Measurements from ENCODE around the gene CSNK1A1.
"Not testable (repeated sequence)": the region's sequence is repeated elsewhere in the genome, so short reads cannot be mapped to it uniquely, and the experiment has no call there.

CSNK1A1 gene

DNA sequence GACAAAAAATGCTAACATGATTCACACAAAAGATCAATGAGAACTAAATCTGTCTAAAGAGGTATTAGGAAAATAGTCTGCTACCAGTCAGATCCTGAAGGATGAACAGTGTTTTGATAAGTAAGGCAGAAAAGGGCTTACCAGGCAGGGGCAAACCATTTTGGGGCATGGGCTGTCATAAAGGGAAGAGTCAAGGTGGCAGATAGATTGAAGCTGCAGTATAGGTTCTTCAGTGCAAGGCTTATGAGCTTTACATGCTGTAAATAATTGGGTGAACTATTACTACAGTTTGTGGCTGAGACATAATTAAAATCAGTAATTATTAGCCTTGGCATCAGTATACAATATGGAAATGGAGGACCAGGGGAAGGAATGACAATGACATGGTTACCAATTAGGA, 21.8 kb downstream of the CSNK1A1 start:
- DNase-seq (ENCODE audit: low read depth), result no peak

DNA sequence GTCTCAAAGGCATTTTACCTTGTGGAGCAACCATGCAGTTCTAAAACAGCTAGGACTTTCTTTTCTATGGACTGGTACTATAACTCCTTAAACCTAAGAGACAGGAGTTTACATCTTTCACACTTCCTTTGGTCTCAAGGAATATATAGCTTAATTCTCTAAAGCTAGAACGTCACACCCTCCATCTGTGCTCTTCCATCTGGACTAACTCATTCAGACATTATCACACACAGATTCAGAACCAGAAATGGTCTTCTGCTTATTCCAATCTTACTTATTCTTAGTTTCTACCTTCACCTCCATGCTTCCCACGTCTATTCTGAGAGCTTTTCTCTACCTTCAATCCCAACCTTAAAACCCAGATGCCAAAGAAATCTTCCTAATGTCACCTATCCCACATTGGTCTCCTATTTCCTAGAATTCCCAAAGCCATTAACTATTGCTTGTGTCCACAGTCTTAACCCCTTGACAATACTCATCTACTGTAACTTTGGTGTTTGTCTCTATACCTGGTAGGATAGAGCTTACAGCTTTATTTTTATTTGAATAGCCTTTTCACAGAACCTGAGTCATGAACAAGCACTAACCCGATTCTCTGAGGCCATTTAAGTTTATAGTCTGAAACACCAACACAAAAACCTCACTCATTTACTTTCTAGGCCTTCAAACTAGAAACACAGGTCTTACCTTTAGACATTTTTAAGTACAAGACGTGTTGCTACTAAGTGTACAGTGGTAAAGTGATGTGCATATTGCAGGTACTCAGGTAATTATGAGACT, 22.8 kb downstream of the CSNK1A1 start:
- DNase-seq (ENCODE audit: low read depth), result no peak

DNA sequence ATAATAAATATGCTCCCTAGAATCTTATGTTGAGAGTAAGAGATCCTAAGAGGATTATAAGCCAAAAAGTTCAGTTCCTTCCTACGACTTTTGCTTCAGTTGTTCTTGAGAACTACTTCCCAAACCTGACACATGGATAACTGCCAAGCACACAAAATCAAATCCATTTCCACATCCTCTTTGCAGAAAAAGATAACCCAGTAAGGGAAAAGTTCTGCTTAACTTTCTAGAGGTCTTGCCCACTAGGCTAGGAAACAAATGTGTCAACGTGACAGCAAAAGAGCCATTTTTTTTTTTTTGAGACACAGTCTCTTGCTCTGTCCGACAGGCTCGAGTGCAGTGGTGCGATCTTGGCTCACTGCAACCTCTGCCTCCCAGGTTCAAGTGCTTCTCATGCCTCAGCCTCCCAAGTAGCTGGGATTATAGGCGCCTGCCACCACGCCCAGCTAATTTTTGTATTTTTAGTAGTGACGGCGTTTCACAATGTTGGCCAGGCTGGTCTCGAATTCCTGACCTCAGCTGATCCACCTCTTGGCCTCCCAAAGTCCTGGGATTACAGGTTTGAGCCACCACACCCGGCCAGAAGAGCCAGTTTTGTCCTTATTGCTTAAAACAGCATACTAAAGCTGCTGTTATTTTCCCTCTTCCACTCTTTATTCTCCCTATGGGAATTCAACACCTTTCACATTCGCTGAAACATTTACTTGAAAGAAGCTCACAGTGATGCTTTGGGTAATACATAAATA, 24.2 kb downstream of the CSNK1A1 start:
- no peak for DNase-seq (ENCODE audit: low read depth)

DNA sequence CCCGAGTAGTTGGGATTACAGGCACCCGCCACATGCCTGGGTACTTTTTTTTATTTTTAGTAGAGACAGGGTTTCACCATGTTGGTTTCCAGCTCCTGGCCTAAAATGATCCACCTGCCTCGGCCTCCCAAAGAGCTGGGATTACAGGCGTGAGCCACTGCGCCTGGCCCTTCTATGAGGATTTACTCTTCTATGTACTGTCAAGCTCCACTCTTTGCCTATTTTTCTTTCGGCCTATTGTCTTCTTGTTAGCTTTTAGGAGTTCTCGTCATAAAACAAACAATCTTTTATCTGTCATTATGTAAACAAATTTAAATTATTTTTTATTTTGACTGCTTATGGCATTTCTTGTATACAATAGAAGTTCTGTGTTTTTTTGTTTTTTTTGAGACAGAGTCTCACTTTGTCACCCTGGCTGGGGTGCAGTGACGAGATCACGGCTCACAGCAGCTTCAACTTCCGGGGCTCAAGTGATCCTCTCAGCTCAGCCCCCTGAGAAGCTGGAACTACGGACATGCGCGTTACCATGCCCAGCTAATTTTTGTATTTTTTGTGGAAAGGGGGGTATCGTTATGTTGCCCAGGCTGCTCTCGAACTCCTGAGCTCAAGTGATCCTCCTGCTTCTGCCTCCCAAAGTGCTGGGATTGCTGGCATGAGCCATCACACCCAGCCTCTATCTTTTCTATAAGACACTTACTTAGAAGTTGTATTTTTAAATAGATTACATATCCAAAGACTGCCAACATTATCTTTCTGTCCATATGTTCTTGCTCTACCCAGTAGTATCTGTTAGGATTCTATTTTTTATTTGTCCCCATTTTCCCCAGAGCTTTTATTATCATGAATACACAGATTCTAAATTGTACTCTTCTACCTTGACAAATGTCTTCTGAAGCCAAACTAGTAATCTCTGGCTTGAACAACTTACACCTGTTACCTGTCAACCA, 29.2 kb downstream of the CSNK1A1 start:
- DNase-seq (ENCODE audit: low read depth), result no peak

DNA sequence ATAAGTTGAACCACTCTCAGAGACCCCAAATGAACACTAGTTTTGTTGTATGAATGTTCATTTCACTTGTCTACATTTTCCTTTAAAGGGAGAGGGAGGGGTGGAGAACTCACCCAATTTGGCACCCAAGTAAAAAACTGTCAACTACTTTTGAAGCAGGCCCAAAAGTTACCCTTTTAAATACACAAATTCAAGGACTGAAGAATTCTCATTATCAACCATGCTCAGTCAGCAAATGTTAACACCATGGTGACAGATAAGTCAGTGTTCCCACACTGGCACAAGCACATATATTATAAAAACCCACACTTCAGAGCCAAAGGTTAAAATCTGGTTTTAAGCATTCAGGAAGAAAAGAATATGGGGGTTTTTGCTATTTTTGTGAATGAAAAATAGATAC, 31.6 kb downstream of the CSNK1A1 start:
- DNase-seq (ENCODE audit: low read depth), result no peak

DNA sequence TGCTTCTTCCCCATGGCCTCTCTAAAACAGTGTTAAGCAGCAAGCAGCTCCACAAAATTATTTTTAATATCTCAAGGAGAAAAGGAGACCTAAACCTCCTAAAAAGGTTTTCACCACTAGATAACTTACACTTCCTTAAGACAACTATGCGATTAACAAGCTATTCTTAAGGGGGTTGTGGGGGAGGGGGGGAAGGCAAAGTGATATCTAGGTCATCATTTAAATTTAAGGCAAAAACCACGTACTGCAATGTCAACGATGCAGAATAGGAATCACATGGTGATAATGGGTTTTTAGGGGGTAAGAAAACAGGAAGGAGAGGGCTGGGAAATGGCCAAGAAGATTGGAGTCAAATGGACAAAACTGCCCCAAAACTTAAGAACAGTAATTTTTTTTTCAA, 32.6 kb downstream of the CSNK1A1 start:
- no peak for DNase-seq (ENCODE audit: low read depth)

DNA sequence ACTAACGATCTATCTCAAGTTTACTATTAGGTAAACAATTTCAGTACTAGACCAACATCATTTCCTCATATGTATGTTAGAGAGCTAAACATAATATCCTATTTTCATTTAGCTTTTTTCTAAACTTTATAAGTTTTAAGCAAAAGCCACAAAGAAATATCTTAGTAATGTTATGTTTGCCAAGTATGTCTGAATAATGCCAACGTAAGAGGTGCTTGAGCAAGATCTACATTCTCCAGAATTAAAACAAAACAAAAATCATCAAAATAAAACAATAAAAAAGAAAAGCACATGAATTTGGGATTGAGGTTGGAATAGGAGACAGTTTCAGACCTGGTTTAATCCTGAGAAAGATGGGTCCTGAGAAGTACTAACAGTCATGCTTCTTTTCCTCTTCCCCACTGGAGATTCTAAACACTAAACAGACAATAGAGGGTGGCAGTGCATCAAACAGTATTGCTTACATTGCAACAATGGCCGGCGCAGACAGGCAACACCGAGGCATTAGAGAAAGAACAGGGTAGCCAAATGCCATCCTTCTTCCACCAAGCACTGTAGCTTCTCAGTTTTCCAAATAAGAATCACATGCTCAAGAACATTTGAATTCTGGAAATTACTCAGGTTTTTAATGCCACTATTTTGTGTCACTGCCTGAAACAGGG, 33.6 kb downstream of the CSNK1A1 start:
- no peak for DNase-seq (ENCODE audit: low read depth)

DNA sequence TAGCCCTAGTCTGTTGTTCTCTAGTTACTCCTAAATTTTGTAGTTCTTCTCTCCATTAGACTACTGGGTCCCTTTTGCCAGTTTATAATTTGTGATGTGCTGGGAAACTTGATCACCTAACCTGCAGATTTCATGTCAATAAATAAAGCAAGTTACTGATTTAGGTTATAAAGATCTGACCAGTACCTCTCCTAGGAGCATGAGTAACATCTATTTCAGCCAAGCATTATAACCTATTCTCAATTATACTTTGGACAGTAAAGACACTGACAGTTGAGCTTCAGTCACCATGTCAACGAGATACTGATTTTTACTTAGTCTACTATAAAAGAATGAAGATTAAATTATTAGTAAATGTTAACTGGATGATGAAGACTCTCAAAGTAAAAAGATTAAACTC, 36.7 kb downstream of the CSNK1A1 start:
- DNase-seq (ENCODE audit: low read depth), result no peak

DNA sequence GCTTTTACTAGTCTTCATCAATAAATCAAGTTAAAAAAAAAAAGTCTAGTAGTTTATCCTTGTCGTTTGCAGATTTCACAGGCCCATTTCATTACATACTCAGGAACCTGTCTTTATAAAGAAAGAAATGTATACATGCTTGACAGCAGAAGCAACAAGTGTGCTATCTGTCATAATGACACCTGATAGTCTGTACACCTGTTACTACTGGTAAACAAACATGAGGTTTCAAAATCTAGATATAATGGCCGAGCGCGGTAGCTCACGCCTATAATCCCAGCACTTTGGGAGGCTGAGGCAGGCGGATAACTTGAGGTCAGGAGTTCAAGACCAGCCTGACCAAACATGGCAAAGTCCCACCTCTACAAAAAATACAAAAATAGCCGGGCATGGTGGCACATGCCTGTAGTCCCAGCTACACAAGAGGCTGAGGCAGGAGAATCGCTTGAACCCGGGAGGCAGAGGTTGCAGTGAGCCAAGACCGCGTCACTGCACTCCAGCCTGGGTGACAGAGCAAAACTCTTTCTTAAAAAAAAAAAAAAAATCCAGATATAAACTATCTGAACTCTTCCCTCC, 37.8 kb downstream of the CSNK1A1 start:
- DNase-seq (ENCODE audit: low read depth), result not testable (repeated sequence)

DNA sequence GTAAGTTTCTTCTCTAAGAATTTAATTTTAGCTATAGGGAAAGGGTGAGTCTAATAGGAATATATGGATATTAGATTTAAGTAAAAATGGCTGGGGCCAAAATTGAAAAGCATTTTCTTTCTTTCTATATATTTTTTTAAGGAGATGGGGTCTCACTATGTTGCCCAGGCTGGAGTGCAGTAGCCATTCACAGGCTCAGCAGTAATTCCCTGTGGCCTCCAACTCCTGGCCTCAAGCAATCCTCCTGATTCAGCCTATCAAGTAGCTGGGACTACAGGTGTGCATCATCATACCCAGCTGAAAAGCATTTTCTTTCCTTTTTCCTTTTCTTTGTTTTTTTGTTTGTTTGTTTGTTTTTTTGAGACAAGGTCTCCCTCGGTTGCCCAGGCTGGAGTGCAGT, 41.1 kb downstream of the CSNK1A1 start:
- DNase-seq (ENCODE audit: low read depth), result no peak

DNA sequence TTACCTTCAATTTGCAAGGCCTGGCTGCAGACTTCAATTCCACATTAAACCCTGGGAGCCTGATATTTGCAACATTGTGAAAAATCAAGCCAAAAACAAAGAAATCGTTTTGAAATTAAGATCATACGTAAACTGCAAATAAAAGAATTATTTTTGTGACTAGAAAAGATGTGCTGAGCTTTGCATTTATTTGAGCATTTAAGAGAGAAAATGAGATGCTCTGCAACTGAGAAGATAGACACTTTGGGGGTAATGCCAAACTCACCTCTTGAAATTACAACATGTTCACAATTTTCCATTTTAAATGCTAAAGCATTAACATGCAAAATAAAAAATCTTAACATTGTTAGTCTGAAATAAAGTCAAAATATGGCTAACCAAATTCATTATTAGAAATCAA, 46.6 kb downstream of the CSNK1A1 start:
- no peak for DNase-seq (ENCODE audit: low read depth)

DNA sequence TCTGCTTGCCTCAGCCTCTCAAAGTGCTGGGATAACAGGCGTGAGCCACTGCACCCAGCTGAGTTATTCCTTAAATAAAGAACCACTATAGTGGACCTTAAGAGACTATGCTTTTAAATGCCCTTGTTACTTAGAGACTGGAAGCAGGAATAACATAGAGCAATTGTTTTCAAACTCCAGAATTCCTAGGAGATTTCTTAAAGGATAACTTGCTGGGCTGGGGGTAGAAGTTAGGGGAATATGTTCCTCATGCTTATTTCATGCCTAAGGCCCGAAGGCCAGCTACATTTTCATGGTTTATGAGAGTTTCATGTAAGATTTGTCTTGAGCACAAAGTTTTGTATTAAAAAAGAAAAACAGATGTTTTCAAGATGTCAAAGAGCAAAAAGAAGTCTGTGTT, 48.2 kb downstream of the CSNK1A1 start:
- DNase-seq (ENCODE audit: low read depth), result no peak

DNA sequence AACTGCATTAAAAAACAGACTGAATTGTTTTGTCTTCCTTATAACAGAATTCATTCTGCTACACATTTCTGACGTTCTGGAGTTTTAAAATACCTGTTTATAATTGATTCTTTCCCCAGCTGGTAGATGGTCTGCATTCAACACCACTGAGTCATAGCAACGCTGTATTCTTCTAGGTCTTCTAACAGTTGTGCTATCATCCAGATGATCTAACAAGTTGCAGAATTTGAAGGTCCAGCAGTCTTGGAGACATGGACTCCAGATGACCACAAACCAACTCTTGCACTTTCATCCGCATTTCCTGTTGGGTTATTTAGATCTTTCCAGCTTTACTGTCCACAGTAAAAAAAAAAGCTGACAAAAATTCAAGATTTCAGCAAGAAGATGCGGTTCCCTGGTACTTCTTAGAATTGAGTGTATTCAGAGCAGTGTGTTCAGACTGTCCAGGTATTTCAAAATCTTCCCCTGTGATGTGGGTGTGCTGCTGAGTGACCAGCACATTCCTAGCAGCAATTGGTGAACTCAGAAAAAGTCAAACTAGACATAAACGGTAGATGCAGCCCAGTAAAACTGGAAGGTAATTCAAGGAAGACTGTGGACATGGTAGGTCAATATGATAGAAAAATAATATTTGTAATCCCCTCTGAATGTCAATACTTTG, 50.2 kb downstream of the CSNK1A1 start:
- DNase-seq (ENCODE audit: low read depth), result no peak

DNA sequence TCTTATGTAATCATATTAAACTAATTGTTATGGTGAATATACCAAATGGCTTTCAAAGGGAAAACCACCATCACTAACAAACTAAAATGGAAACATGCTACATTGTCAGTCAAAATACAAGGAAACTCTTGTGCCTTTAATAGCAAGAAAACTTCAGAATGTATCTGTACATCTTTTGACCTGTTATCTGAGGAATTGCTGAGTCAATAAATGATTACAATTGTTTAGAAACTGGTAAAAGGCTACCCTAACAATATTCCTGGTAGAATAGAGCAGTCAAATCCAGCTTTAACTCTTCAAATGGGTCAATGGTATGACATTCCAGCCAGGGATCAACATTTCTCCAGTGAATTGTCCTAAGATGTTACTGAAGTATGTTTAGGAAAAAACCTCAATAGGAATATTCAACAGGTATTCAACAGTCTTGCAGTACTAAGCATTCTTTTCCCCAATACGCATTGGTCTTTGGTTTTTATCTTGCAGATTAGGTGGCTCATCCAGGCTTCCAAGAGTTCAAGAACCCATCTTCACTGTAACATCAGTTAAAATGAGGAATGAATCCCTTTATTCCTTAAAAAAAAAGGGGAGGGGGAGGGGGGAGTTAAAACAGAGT, 52.4 kb downstream of the CSNK1A1 start:
- DNase-seq (ENCODE audit: low read depth), result no peak

DNA sequence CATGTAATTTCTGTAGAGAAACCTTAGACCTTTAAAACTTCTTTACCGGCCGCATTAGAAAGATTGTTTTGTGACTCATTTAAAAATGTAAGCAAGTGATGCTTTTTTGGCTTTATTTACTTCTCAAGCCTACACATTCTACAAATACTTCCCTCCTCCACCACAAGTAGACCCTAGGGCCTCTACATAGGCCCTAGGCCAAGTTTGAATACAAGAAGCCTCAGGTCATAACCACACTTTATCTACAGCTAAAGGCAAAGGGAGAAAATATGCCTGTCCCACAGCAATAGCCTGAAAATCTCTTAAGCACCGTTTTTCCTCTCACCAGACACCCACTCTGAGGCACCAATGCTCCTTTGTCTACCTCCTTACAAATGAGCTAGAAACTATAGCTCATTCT, 53.9 kb downstream of the CSNK1A1 start:
- no peak for DNase-seq (ENCODE audit: low read depth)

DNA sequence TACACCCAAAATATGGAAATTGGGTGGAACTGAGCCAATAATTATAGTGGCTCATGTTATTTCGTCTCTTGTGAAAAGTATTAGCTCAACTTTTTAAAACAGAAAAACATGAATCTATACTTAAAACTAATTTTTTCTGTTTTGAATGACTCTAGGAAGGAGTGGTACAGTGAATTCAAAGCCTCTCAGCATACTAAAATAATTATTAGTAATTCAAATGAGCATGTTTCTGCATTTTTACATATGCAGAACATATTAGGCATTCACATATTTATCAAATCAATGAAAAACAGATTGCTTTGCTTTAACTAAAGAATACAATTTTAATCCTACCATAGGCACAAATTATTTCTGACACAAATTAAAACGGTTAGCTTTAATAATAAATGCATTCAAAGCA, 54.3 kb downstream of the CSNK1A1 start:
- DNase-seq (ENCODE audit: low read depth), result no peak

DNA sequence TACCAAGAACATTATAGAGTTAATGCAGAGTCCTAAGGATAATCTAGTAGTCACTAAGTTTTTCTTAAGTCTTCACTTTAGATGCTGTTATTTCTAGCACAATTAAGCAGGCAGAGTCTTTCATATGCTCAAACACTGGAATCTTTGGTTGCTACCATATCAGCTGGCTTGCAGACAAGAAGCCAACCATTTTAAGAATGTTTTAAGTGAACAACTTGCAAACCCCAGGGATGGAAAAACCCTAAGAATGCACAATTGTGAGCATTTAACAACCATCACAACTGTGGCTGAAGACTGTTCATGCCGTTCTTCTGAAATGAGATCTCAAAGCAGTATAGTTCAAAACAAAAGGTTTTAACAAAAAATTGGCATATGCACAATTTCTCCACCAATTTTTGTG, 55.1 kb downstream of the CSNK1A1 start:
- DNase-seq (ENCODE audit: low read depth), result no peak

DNA sequence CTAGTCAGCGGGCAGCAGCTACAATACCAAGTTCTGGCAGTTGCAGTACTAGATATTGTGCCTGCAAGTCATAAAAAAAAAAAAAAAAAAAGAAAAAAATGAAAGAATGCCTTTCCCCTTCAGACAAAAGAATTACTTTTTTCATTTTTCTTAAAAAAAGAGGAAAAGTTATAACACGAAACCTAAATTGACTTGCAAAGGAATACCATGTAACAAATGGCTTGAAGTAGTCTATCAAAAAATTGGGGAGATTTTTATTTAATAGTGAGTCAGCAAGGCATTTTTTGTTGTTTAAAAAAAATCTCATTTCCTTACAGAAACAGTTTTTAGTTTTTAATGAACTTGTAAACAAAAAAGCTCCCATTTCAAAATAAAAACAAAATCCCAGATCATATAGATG, 55.6 kb downstream of the CSNK1A1 start:
- DNase-seq (ENCODE audit: low read depth), result no peak

DNA sequence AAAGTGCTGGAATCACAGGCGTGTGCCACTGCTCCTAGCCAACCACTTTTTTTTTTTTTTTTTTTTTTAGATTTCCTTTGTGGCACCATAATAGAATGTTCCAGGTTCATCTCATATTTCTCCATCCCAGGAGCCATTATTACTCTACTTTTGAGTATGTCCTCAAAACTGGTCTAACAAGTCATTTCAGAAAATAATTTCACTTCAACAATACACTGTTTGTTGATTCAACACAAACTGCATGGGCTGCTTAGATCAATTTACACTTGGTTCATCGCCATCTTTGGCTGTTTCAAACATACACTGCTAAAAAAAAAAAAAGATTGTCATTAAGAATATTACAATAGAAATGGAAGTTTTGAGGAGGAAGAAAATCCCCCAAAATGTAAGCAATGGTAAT, 57.9 kb downstream of the CSNK1A1 start:
- DNase-seq (ENCODE audit: low read depth), result no peak

DNA sequence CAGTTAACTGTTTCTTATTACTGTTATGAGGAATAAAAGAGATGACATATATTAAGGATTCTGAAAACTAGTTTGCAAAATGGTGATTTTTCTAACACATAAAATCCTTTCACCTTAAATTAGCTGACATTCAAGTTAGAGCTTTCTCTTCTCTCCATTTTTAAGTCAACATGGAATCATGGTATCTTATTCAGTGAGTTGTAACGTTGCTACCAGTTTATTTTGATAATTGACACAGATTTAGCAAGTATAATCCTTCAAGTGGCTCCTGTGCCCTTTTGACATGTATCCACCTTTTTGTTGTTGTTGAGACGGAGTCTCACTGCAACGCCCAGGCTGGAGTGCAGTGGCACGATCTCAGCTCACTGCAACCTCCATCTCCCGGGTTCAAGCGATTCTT, 58.5 kb downstream of the CSNK1A1 start:
- no peak for DNase-seq (ENCODE audit: low read depth)

Measured in HS-5 (cell line).